GM23338 (cell line): ENCODE data around the gene GAK. TPM values are rescaled to one million over a fixed set of nuclear protein-coding genes. Genes with fewer than 3 reads are reported as not detected.

Source experiments
- ATAC-seq: fragments of 200-7000 bp; cut with Tn5 transposase; 3 replicates; pipeline ENCODE4 v1.9.1; 2020
- DNase-seq: peaks from one replicate; pipeline ENCODE4 v3.0.0-alpha.2; 2015; ENCODE audit warnings: low spot score
- H2AFZ ChIP-seq: fragments of 200-600 bp; sonication (generic); 2 replicates; pipeline ENCODE4 v1.8.0; 2016; ENCODE audit warnings: antibody characterized with exemption, mild to moderate bottlenecking, moderate library complexity
- H3F3A ChIP-seq: fragments of 200-600 bp; sonication (generic); replicated peaks from 2 replicates; pipeline ENCODE4 v1.8.0; 2017; ENCODE audit warnings: antibody characterized with exemption, mixed run types, low read depth
- H3K27ac ChIP-seq: fragments of 200-600 bp; sonication (generic); 2 replicates; pipeline ENCODE4 v1.6.1; 2016; ENCODE audit warnings: low read depth
- H3K27me3 ChIP-seq: fragments of 200-600 bp; sonication (generic); 2 replicates; pipeline ENCODE4 v1.8.0; 2016; ENCODE audit warnings: mild to moderate bottlenecking, mixed run types, moderate library complexity; ENCODE audit not compliant: insufficient read depth
- H3K36me3 ChIP-seq: fragments of 200-600 bp; sonication (generic); 2 replicates; pipeline ENCODE4 v1.8.0; 2016; ENCODE audit warnings: mild to moderate bottlenecking; ENCODE audit not compliant: insufficient read depth
- H3K4me1 ChIP-seq: fragments of 200-600 bp; sonication (generic); 2 replicates; pipeline ENCODE4 v1.8.0; 2016; ENCODE audit warnings: mild to moderate bottlenecking, moderate library complexity; ENCODE audit not compliant: insufficient read depth
- H3K4me2 ChIP-seq: fragments of 200-600 bp; sonication (generic); 2 replicates; pipeline ENCODE4 v1.7.1; 2017; ENCODE audit warnings: mixed run types
- H3K4me3 ChIP-seq: fragments of 200-600 bp; sonication (generic); 2 replicates; pipeline ENCODE4 v1.6.1; 2016; ENCODE audit warnings: mixed run types
- H3K79me2 ChIP-seq: fragments of 200-600 bp; sonication (generic); replicated peaks from 2 replicates; pipeline ENCODE4 v1.8.0; 2017; ENCODE audit warnings: mild to moderate bottlenecking; ENCODE audit not compliant: insufficient read depth
- H3K9me2 ChIP-seq: fragments of 200-600 bp; sonication (generic); 2 replicates; pipeline ENCODE4 v1.8.0; 2017; ENCODE audit not compliant: insufficient read depth
- H4K20me1 ChIP-seq: fragments of 200-600 bp; sonication (generic); replicated peaks from 2 replicates; pipeline ENCODE4 v1.8.0; 2017; ENCODE audit warnings: mild to moderate bottlenecking; ENCODE audit not compliant: insufficient read depth
- H3K27ac Mint-ChIP-seq: 2 replicates; pipeline ENCODE4 v1.8.0; 2020; ENCODE audit warnings: inconsistent platforms, mild to moderate bottlenecking, moderate library complexity, mixed read lengths
- H3K27me3 Mint-ChIP-seq: 3 replicates; pipeline ENCODE4 v1.8.0; 2022; ENCODE audit warnings: low read depth, mild to moderate bottlenecking, moderate library complexity, mixed read lengths, inconsistent platforms; ENCODE audit not compliant: insufficient read depth, poor library complexity
- H3K36me3 Mint-ChIP-seq: 3 replicates; pipeline ENCODE4 v1.8.0; 2021; ENCODE audit warnings: low read depth, mild to moderate bottlenecking, inconsistent platforms, moderate library complexity, mixed read lengths
- H3K4me1 Mint-ChIP-seq: 3 replicates; pipeline ENCODE4 v1.8.0; 2020; ENCODE audit warnings: mild to moderate bottlenecking, inconsistent platforms, mixed read lengths
- H3K4me3 Mint-ChIP-seq: 3 replicates; pipeline ENCODE4 v1.8.0; 2021; ENCODE audit warnings: moderate library complexity, mild to moderate bottlenecking, inconsistent platforms, mixed read lengths
- H3K9me3 Mint-ChIP-seq: 3 replicates; pipeline ENCODE4 v1.8.0; 2020; ENCODE audit warnings: moderate library complexity, mild to moderate bottlenecking, inconsistent platforms, mixed read lengths
- CREB1 ChIP-seq: fragments of 250-450 bp; sonication (Bioruptor Pico); IDR thresholded peaks from 2 replicates; pipeline ENCODE4 v1.5.0; 2020; ENCODE audit warnings: low read depth, mild to moderate bottlenecking, moderate library complexity
- CTCF ChIP-seq, 2 experiments: fragments of 200-600 bp in 1 of 2; sonication (generic) in 1 of 2; conservative IDR thresholded peaks; 2 replicates each; pipeline versions ENCODE4 v1.5.1 to v1.6.1; 2016 to 2017; ENCODE audit warnings: antibody characterized with exemption in 2 of 2, low read depth in 2 of 2, mild to moderate bottlenecking in 2 of 2, moderate library complexity in 1 of 2
- EZH2 ChIP-seq: fragments of 200-600 bp; sonication (generic); IDR thresholded peaks from one replicate; pipeline ENCODE4 v1.8.0; 2017; ENCODE audit warnings: antibody characterized with exemption, mild to moderate bottlenecking, low read depth; ENCODE audit not compliant: unreplicated experiment
- EZH2phosphoT487 ChIP-seq: fragments of 200-600 bp; sonication (generic); IDR thresholded peaks from one replicate; pipeline ENCODE4 v1.8.1; 2018; ENCODE audit warnings: antibody characterized with exemption; ENCODE audit not compliant: unreplicated experiment
- JUNB ChIP-seq: IDR thresholded peaks from one replicate; pipeline ENCODE4 v1.6.1; 2016; ENCODE audit warnings: antibody characterized with exemption; ENCODE audit not compliant: unreplicated experiment
- NANOG ChIP-seq: IDR thresholded peaks from 2 replicates; pipeline ENCODE4 v1.6.1; 2016; ENCODE audit warnings: antibody characterized with exemption, borderline replicate concordance
- POLR2AphosphoS5 ChIP-seq: IDR thresholded peaks from 2 replicates; pipeline ENCODE4 v1.6.1; 2016; ENCODE audit warnings: antibody characterized with exemption, low read depth
- STAT1 ChIP-seq: IDR thresholded peaks from one replicate; pipeline ENCODE4 v1.6.1; 2016; ENCODE audit warnings: antibody characterized with exemption; ENCODE audit not compliant: unreplicated experiment
- ZNF114 ChIP-seq: fragments of 250-450 bp; sonication (Bioruptor Pico); IDR thresholded peaks from 2 replicates; pipeline ENCODE4 v1.5.0; 2020; ENCODE audit warnings: mild to moderate bottlenecking, moderate library complexity
- ZNF331 ChIP-seq: fragments of 250-450 bp; sonication (Bioruptor Pico); IDR thresholded peaks from 2 replicates; pipeline ENCODE4 v1.5.0; 2020; ENCODE audit warnings: low read depth, mild to moderate bottlenecking, moderate library complexity
- ZNF462 ChIP-seq: fragments of 250-450 bp; sonication (Bioruptor Pico); IDR thresholded peaks from 2 replicates; pipeline ENCODE4 v1.5.0; 2020; ENCODE audit warnings: mild to moderate bottlenecking, moderate library complexity
- polyA plus RNA-seq: library from polyadenylated mRNA; unstranded; fragments of >200 nt; fragmentation: Nextera tagmentation; extraction: Ambion mirVana; gene quantifications from 2 replicates; pipeline ENCODE4 v1.2.1, GENCODE V29; 2016
- total RNA-seq: library from RNA; depleted of rRNA; stranded (reverse); fragments of >200 nt; shearing (Covaris generic); gene quantifications from 2 replicates; pipeline ENCODE4 v1.2.3, GENCODE V29; 2014
- TF ChIP-seq, protein P1 (sequence below): IDR thresholded peaks from one replicate; pipeline ENCODE4 v1.6.1; 2018; ENCODE audit warnings: antibody characterized with exemption; ENCODE audit not compliant: unreplicated experiment
- TF ChIP-seq, protein P2 (sequence below): IDR thresholded peaks from 2 replicates; pipeline ENCODE4 v1.6.1; 2016; ENCODE audit warnings: antibody characterized with exemption

GAK gene
- total and polyA plus RNA-seq, 2 experiments from 2014 or later = 48.5 to 124 TPM

GRCh38 chr4:856225-856901, 75.8 kb downstream of the GAK start:
- Mint-ChIP-seq H3K4me3 (no peak overlapping the region), H3K36me3 (peaks cover 37% of the 10 kb centered on the region), H3K4me1 (no peaks in the 10 kb centered on the region), H3K9me3 (peaks cover 3% of the 10 kb centered on the region; the same call in 1 of the 3 replicates), H3K27me3 (peaks cover 7% of the 10 kb centered on the region), H3K27ac (no peak overlapping the region; the same call in none of the 2 replicates)
- ATAC-seq (no peak), DNase-seq (no peak)
- no peak overlapping the region for H3K4me2 ChIP-seq
- no peaks in the 10 kb centered on the region; the same call in 1 of the 2 replicates for H4K20me1 ChIP-seq
- H3K9me2 ChIP-seq = no peaks in the 10 kb centered on the region
- TF ChIP-seq POLR2AphosphoS5 (no peak), EZH2 (no peak), CTCF (conservative IDR thresholded peaks at IDR 0.05; ENCODE audit: low read depth in 2 of 2) (no peak), CREB1 (CRISPR knock-in tag) (no peak), ZNF331 (CRISPR knock-in tag) (no peak), JUNB (no peak), ZNF462 (CRISPR knock-in tag) (no peak), NANOG (no peak), EZH2phosphoT487 (no peak), STAT1 (no peak), ZNF114 (CRISPR knock-in tag) (no peak)
- TF ChIP-seq, protein P1, sequence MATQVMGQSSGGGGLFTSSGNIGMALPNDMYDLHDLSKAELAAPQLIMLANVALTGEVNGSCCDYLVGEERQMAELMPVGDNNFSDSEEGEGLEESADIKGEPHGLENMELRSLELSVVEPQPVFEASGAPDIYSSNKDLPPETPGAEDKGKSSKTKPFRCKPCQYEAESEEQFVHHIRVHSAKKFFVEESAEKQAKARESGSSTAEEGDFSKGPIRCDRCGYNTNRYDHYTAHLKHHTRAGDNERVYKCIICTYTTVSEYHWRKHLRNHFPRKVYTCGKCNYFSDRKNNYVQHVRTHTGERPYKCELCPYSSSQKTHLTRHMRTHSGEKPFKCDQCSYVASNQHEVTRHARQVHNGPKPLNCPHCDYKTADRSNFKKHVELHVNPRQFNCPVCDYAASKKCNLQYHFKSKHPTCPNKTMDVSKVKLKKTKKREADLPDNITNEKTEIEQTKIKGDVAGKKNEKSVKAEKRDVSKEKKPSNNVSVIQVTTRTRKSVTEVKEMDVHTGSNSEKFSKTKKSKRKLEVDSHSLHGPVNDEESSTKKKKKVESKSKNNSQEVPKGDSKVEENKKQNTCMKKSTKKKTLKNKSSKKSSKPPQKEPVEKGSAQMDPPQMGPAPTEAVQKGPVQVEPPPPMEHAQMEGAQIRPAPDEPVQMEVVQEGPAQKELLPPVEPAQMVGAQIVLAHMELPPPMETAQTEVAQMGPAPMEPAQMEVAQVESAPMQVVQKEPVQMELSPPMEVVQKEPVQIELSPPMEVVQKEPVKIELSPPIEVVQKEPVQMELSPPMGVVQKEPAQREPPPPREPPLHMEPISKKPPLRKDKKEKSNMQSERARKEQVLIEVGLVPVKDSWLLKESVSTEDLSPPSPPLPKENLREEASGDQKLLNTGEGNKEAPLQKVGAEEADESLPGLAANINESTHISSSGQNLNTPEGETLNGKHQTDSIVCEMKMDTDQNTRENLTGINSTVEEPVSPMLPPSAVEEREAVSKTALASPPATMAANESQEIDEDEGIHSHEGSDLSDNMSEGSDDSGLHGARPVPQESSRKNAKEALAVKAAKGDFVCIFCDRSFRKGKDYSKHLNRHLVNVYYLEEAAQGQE = no peak
- TF ChIP-seq, protein P2, sequence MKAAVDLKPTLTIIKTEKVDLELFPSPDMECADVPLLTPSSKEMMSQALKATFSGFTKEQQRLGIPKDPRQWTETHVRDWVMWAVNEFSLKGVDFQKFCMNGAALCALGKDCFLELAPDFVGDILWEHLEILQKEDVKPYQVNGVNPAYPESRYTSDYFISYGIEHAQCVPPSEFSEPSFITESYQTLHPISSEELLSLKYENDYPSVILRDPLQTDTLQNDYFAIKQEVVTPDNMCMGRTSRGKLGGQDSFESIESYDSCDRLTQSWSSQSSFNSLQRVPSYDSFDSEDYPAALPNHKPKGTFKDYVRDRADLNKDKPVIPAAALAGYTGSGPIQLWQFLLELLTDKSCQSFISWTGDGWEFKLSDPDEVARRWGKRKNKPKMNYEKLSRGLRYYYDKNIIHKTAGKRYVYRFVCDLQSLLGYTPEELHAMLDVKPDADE = no peak
- no peaks in the 10 kb centered on the region for H3K27me3 ChIP-seq
- H3K4me3 ChIP-seq = no peak overlapping the region
- 0 out of 2 replicates have a peak, but pooled peaks cover 5% of the 10 kb centered on the region for H3K36me3 ChIP-seq
- H3K79me2 ChIP-seq = no peaks in the 10 kb centered on the region
- no peaks in the 10 kb centered on the region for H3F3A ChIP-seq
- H3K4me1 ChIP-seq = no peaks in the 10 kb centered on the region
- no peak overlapping the region for H2AFZ ChIP-seq
- H3K27ac ChIP-seq = no peak overlapping the region
